Activated T-helper 2 cell treated with anti-CD3 and anti-CD28 coated beads, Interferon-gamma antibody, Interleukin-2, Interleukin-4, amounts not matched to agents 10 μg/mL and 5 μg/mL and 100 μg/mL, durations not matched to agents 14 hours and 24 hours and 36 hours (primary cell): ENCODE measurements around the gene IP6K3. TPM values are rescaled to one million over a fixed set of nuclear protein-coding genes. Genes with fewer than 3 reads are reported as not detected.

Experiments used
- DNase-seq: peaks from one replicate; pipeline ENCODE4 v3.0.0; 2021; ENCODE audit warnings: low spot score
- H3K27ac Mint-ChIP-seq: one replicate; pipeline ENCODE4 v1.8.0; 2021; ENCODE audit warnings: mixed read lengths
- H3K27me3 Mint-ChIP-seq: one replicate; pipeline ENCODE4 v1.8.0; 2021; ENCODE audit warnings: low read depth, mixed read lengths
- H3K36me3 Mint-ChIP-seq: one replicate; pipeline ENCODE4 v1.8.0; 2021; ENCODE audit warnings: low read depth, mixed read lengths
- H3K4me1 Mint-ChIP-seq: one replicate; pipeline ENCODE4 v1.8.0; 2021; ENCODE audit warnings: low read depth, mixed read lengths
- H3K4me3 Mint-ChIP-seq: one replicate; pipeline ENCODE4 v1.8.0; 2021; ENCODE audit warnings: low read depth, mild to moderate bottlenecking, moderate library complexity, mixed read lengths
- H3K9me3 Mint-ChIP-seq: one replicate; pipeline ENCODE4 v1.8.0; 2021; ENCODE audit warnings: mixed read lengths
- intact Hi-C: fragments of 100-400 bp; cut with micrococcal nuclease; formaldehyde crosslinking; loops from one replicate; pipeline ENCODE4 v1.15.1; 2023
- total RNA-seq: library from RNA; stranded (reverse); gene quantifications from 2 replicates; pipeline ENCODE4 v1.2.3, GENCODE V29; 2022

IP6K3 gene
- total RNA-seq, 1 donor from 2014 or later: not detected

GRCh38 chr6:33772902-33773472 lies 26.3 kb upstream of the IP6K3 start:
- Mint-ChIP-seq H3K36me3 (peaks cover 50% of the 10 kb centered on the region), H3K9me3 (no peaks in the 10 kb centered on the region)
- intact Hi-C loops: loop anchor here (5.0 kb wide), 1 partner anchor 379 kb away; no protein-coding TSS in a partner anchor

DNA sequence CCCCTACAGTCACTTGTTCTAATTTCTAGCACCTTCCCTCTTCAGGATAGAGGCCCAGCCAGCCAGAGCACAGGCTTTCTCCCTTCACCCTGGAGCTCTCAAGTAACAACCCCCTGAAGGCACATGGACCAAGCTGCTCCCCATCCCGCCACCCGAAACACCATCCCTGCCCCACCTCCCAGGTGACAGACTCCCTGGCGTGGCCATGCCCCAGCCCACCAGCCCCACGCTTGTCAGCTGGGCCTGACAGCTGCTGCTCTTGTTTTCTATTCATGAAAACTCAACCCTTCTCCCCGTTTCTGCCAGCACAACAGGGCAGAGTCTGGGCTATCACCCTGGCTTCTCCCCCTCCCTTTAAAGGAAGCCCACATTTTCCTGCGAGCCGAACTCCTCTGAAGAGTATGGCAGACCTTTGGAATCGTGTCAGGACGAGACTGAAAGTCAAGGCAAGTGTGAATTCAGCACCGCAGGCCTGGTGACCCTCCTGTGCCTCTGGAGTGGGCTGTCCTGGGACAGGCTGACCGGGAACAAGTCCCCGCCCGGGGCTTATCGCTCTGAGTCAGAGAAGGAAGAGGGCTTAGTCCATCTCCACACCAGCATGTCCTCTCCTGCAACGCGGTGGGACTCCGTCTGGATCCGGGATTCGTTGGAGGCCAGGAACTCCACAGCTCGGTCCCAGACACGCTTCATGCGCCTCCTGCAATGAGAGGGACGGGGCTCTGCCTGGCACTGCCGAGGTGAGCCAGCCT lies 25.6 kb upstream of the IP6K3 start:
- no peaks in the 10 kb centered on the region for H3K9me3 Mint-ChIP-seq
- H3K36me3 Mint-ChIP-seq: peaks cover 43% of the 10 kb centered on the region
- H3K27me3 Mint-ChIP-seq: no peaks in the 10 kb centered on the region
- peaks cover 3% of the 10 kb centered on the region for H3K4me1 Mint-ChIP-seq
- H3K4me3 Mint-ChIP-seq: no peak overlapping the region
- H3K27ac Mint-ChIP-seq: no peak overlapping the region
- intact Hi-C loops: loop anchor here (5.0 kb wide), 1 partner anchor 380 kb away; no protein-coding TSS in a partner anchor
- DNase-seq: no peak

More at GRCh38 chr6:33772902-33773472, 26.3 kb upstream of the IP6K3 start:
- H3K27ac Mint-ChIP-seq: no peak overlapping the region
- no peak for DNase-seq
- peaks cover 3% of the 10 kb centered on the region for H3K4me1 Mint-ChIP-seq
- H3K27me3 Mint-ChIP-seq: no peaks in the 10 kb centered on the region
- H3K4me3 Mint-ChIP-seq: no peak overlapping the region

DNA sequence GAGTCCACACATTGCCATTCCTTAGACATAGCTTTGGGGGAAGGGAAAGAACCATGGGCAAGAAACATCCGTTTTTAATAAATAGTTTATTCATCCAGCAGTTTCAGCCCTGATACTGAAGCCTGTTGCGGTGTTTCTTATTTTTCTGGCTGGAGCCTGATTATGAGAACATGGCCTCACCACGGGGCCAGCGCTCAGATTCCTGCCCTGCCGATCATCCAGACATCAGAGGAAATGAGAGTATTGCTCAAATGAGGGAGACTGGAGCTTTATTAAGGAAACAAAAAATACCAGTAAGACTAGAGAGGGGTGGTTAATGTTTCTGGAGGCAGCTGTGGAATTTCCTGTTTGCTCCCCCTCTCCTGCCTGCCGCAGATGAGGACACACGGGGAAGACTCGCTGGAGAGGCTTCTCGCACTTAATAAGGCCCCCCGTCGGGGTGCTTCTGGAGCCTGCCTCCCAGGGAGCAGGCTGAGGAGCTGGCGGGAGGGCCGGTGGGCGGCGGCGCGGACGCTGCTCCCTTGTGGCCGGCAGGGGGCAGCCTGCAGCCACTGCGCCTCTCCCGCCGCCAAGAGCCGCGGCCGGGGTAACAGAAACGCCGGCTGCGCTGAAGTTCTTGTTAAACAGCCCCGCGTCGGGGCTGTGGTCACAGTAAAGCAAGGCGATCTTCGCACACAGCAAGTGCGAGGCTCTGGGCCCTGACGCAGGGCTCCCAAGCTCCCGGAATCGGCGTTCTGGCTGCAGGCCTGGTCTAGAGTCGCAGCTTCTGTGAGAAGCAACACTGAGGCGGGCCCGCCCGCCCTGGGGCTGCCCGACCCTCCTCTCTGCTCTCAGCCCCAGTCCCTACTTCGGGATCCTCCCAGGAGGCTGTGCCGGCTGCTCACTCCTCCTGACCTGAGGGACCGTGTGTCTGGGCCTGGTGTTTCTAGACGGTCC lies 24.7 kb upstream of the IP6K3 start:
- H3K27ac Mint-ChIP-seq: no peak overlapping the region
- peaks cover 36% of the 10 kb centered on the region for H3K36me3 Mint-ChIP-seq
- no peaks in the 10 kb centered on the region for H3K27me3 Mint-ChIP-seq
- H3K4me3 Mint-ChIP-seq: no peak overlapping the region
- no peaks in the 10 kb centered on the region for H3K9me3 Mint-ChIP-seq
- intact Hi-C loops: loop anchor here (1.0 to 5.0 kb wide), 2 partner anchors 256 to 381 kb away; no protein-coding TSS in a partner anchor
- DNase-seq: peak; percentile 43
- H3K4me1 Mint-ChIP-seq: peaks cover 3% of the 10 kb centered on the region

DNA sequence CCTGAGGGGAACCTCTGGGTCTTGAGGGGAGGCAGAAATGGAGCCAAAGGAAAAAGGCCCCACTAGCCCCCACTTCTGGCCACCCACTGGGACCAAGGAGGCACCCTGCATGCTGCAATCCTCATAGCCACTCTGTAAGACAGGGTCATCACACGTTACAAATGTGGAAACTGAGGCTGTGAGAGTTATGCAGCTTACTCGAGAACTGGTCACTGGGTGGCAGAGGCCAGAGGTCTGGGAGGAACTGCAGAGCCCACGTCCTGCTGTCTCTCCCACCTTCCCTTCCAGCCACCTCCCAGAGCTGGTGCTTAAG lies 24.1 kb upstream of the IP6K3 start:
- intact Hi-C loops: loop anchor here (1.0 to 5.0 kb wide), 2 partner anchors 257 to 382 kb away; no protein-coding TSS in a partner anchor
- peaks cover 3% of the 10 kb centered on the region for H3K4me1 Mint-ChIP-seq
- no peak for DNase-seq
- H3K9me3 Mint-ChIP-seq: no peaks in the 10 kb centered on the region
- no peaks in the 10 kb centered on the region for H3K27me3 Mint-ChIP-seq
- H3K4me3 Mint-ChIP-seq: no peak overlapping the region
- H3K27ac Mint-ChIP-seq: no peak overlapping the region
- peaks cover 30% of the 10 kb centered on the region for H3K36me3 Mint-ChIP-seq

- H3K27ac Mint-ChIP-seq: no peak overlapping the region
- intact Hi-C loops: loop anchor here (5.0 kb wide), 1 partner anchor 382 kb away; no protein-coding TSS in a partner anchor
Measured at GRCh38 chr6:33770124-33770832, 23.6 kb upstream of the IP6K3 start.

DNA sequence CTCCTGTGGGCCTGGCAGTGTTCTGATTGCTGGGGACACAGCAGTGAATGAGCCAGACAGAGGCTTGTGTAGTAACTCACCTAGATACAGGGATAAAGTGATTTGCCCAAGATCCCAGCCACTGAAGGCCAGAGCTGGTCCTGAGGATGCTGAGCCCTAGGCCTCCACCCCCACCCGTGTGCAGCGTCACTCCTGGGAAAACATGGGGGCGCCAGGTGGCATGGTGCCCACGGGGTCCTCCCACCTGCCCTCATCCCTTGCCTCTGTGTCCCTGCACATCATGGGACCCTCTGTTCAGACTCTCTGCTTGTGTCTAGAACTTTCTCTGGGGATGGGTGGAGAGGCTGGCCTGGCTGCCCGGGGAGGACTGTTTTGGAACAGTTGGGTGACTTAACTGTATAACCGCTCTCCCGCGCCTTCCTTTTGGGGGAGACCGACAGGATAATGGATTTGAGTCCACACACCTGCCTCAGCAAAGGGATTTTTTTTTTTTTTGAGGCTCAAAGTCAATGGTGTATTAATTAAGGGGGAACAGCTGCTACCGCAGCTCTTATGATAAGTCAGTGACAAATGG lies 22.6 kb upstream of the IP6K3 start:
- Mint-ChIP-seq H3K36me3 (peaks cover 19% of the 10 kb centered on the region), H3K9me3 (no peaks in the 10 kb centered on the region), H3K27me3 (no peaks in the 10 kb centered on the region), H3K27ac (no peak overlapping the region), H3K4me1 (peaks cover 3% of the 10 kb centered on the region), H3K4me3 (no peak overlapping the region)
- intact Hi-C loops: loop anchor here (10.0 kb wide), 1 partner anchor 185 kb away; the partner anchor contains the start of gene BAK1
- DNase-seq: no peak

More at GRCh38 chr6:33770124-33770832, 23.6 kb upstream of the IP6K3 start:
- no peak overlapping the region for H3K4me3 Mint-ChIP-seq
- no peaks in the 10 kb centered on the region for H3K9me3 Mint-ChIP-seq
- no peak for DNase-seq
- no peaks in the 10 kb centered on the region for H3K27me3 Mint-ChIP-seq
- peaks cover 3% of the 10 kb centered on the region for H3K4me1 Mint-ChIP-seq
- peaks cover 25% of the 10 kb centered on the region for H3K36me3 Mint-ChIP-seq

GRCh38 chr6:33768644-33769120 lies 22.0 kb upstream of the IP6K3 start:
- intact Hi-C loops: loop anchor here (10.0 kb wide), 1 partner anchor 184 kb away; the partner anchor contains the start of gene BAK1
- Mint-ChIP-seq H3K4me1 (peaks cover 3% of the 10 kb centered on the region), H3K27me3 (no peaks in the 10 kb centered on the region), H3K9me3 (no peaks in the 10 kb centered on the region), H3K36me3 (peaks cover 19% of the 10 kb centered on the region), H3K27ac (no peak overlapping the region), H3K4me3 (no peak overlapping the region)
- peak; percentile 67 for DNase-seq

- Mint-ChIP-seq H3K9me3 (no peaks in the 10 kb centered on the region), H3K27me3 (no peaks in the 10 kb centered on the region), H3K4me1 (peaks cover 3% of the 10 kb centered on the region), H3K27ac (no peak overlapping the region), H3K36me3 (peaks cover 7% of the 10 kb centered on the region), H3K4me3 (no peak overlapping the region)
- intact Hi-C loops: loop anchor here (10.0 kb wide), 1 partner anchor 182 kb away; the partner anchor contains the start of gene BAK1
- DNase-seq: no peak
Measured at GRCh38 chr6:33766921-33767907, 20.5 kb upstream of the IP6K3 start.

DNA sequence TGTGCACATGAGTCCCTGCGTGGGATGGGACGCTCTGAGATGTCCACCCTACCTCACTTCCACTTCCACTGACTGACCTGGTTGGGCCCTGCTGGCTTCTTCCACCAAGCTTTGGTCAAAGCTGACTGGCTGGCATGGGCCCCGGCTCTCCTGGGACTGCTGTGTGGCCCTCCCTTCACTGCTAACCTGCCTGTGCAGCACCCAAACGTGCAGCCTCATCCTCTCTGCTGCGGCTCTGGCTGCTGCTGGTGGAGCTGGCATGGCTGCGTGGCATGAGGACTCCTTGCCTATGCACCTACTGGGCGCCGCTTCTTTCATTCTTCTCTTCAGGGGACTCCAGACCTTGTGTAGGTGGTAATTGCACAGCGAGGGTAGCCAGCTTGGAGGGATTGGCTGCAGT lies 18.7 kb upstream of the IP6K3 start:
- Mint-ChIP-seq H3K27me3 (no peaks in the 10 kb centered on the region), H3K36me3 (no peaks in the 10 kb centered on the region), H3K27ac (no peak overlapping the region), H3K4me3 (no peak overlapping the region), H3K9me3 (no peaks in the 10 kb centered on the region), H3K4me1 (peaks cover 1% of the 10 kb centered on the region)
- intact Hi-C loops: loop anchor here (10.0 kb wide), 1 partner anchor 181 kb away; the partner anchor contains the start of gene BAK1
- no peak for DNase-seq

DNA sequence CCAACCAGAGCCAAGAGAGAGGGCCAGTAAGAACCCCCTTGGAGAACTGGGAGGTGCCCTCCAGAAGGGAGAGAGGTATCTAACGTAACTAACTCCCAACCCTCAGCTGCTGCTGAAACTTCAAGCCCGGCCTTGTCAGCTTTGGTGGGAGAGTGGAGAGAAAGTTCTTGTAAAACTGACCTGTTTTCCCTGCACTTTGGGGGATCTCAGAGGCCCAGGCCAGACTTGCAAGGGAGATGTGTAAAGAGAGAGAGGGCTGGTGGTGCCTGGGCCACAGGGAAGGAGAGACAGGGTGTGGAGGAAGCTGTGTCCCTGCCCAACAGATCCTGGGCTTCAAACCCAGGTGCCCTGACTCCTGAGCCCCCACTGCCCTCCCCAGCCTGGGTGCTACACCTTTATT lies 17.3 kb upstream of the IP6K3 start:
- no peaks in the 10 kb centered on the region for H3K36me3 Mint-ChIP-seq
- H3K9me3 Mint-ChIP-seq: no peaks in the 10 kb centered on the region
- no peak overlapping the region for H3K4me3 Mint-ChIP-seq
- no peak for DNase-seq
- H3K4me1 Mint-ChIP-seq: peaks cover 1% of the 10 kb centered on the region
- intact Hi-C loops: loop anchor here (5.0 to 10.0 kb wide), 2 partner anchors 42 to 179 kb away; partner anchors contain the start of gene BAK1
- no peak overlapping the region for H3K27ac Mint-ChIP-seq
- H3K27me3 Mint-ChIP-seq: no peaks in the 10 kb centered on the region

- DNase-seq: no peak
- peaks cover under 1% of the 10 kb centered on the region for H3K4me1 Mint-ChIP-seq
- intact Hi-C loops: loop anchor here (5.0 to 10.0 kb wide), 2 partner anchors 41 to 179 kb away; partner anchors contain the start of gene BAK1
- no peak overlapping the region for H3K27ac Mint-ChIP-seq
- H3K27me3 Mint-ChIP-seq: no peaks in the 10 kb centered on the region
- no peaks in the 10 kb centered on the region for H3K9me3 Mint-ChIP-seq
- no peaks in the 10 kb centered on the region for H3K36me3 Mint-ChIP-seq
- H3K4me3 Mint-ChIP-seq: no peak overlapping the region
Measured at GRCh38 chr6:33763483-33763882, 16.8 kb upstream of the IP6K3 start.
